GM23338 (cell line): ENCODE results near the gene OR2F1. TPM values are rescaled to one million over a fixed set of nuclear protein-coding genes. Genes with fewer than 3 reads are reported as not detected.

Experiments used
- ATAC-seq: fragments of 200-7000 bp; cut with Tn5 transposase; 3 replicates; pipeline ENCODE4 v1.9.1; 2020
- DNase-seq: peaks from one replicate; pipeline ENCODE4 v3.0.0-alpha.2; 2015; ENCODE audit warnings: low spot score
- H2AFZ ChIP-seq: fragments of 200-600 bp; sonication (generic); 2 replicates; pipeline ENCODE4 v1.8.0; 2016; ENCODE audit warnings: antibody characterized with exemption, mild to moderate bottlenecking, moderate library complexity
- H3F3A ChIP-seq: fragments of 200-600 bp; sonication (generic); replicated peaks from 2 replicates; pipeline ENCODE4 v1.8.0; 2017; ENCODE audit warnings: antibody characterized with exemption, mixed run types, low read depth
- H3K27ac ChIP-seq: fragments of 200-600 bp; sonication (generic); 2 replicates; pipeline ENCODE4 v1.6.1; 2016; ENCODE audit warnings: low read depth
- H3K27me3 ChIP-seq: fragments of 200-600 bp; sonication (generic); 2 replicates; pipeline ENCODE4 v1.8.0; 2016; ENCODE audit warnings: mild to moderate bottlenecking, mixed run types, moderate library complexity; ENCODE audit not compliant: insufficient read depth
- H3K36me3 ChIP-seq: fragments of 200-600 bp; sonication (generic); 2 replicates; pipeline ENCODE4 v1.8.0; 2016; ENCODE audit warnings: mild to moderate bottlenecking; ENCODE audit not compliant: insufficient read depth
- H3K4me1 ChIP-seq: fragments of 200-600 bp; sonication (generic); 2 replicates; pipeline ENCODE4 v1.8.0; 2016; ENCODE audit warnings: mild to moderate bottlenecking, moderate library complexity; ENCODE audit not compliant: insufficient read depth
- H3K4me2 ChIP-seq: fragments of 200-600 bp; sonication (generic); 2 replicates; pipeline ENCODE4 v1.7.1; 2017; ENCODE audit warnings: mixed run types
- H3K4me3 ChIP-seq: fragments of 200-600 bp; sonication (generic); 2 replicates; pipeline ENCODE4 v1.6.1; 2016; ENCODE audit warnings: mixed run types
- H3K79me2 ChIP-seq: fragments of 200-600 bp; sonication (generic); replicated peaks from 2 replicates; pipeline ENCODE4 v1.8.0; 2017; ENCODE audit warnings: mild to moderate bottlenecking; ENCODE audit not compliant: insufficient read depth
- H3K9me2 ChIP-seq: fragments of 200-600 bp; sonication (generic); 2 replicates; pipeline ENCODE4 v1.8.0; 2017; ENCODE audit not compliant: insufficient read depth
- H4K20me1 ChIP-seq: fragments of 200-600 bp; sonication (generic); replicated peaks from 2 replicates; pipeline ENCODE4 v1.8.0; 2017; ENCODE audit warnings: mild to moderate bottlenecking; ENCODE audit not compliant: insufficient read depth
- H3K27ac Mint-ChIP-seq: 2 replicates; pipeline ENCODE4 v1.8.0; 2020; ENCODE audit warnings: inconsistent platforms, mild to moderate bottlenecking, moderate library complexity, mixed read lengths
- H3K27me3 Mint-ChIP-seq: 3 replicates; pipeline ENCODE4 v1.8.0; 2022; ENCODE audit warnings: low read depth, mild to moderate bottlenecking, moderate library complexity, mixed read lengths, inconsistent platforms; ENCODE audit not compliant: insufficient read depth, poor library complexity
- H3K36me3 Mint-ChIP-seq: 3 replicates; pipeline ENCODE4 v1.8.0; 2021; ENCODE audit warnings: low read depth, mild to moderate bottlenecking, inconsistent platforms, moderate library complexity, mixed read lengths
- H3K4me1 Mint-ChIP-seq: 3 replicates; pipeline ENCODE4 v1.8.0; 2020; ENCODE audit warnings: mild to moderate bottlenecking, inconsistent platforms, mixed read lengths
- H3K4me3 Mint-ChIP-seq: 3 replicates; pipeline ENCODE4 v1.8.0; 2021; ENCODE audit warnings: moderate library complexity, mild to moderate bottlenecking, inconsistent platforms, mixed read lengths
- H3K9me3 Mint-ChIP-seq: 3 replicates; pipeline ENCODE4 v1.8.0; 2020; ENCODE audit warnings: moderate library complexity, mild to moderate bottlenecking, inconsistent platforms, mixed read lengths
- CTCF ChIP-seq, 2 experiments: fragments of 200-600 bp in 1 of 2; sonication (generic) in 1 of 2; conservative IDR thresholded peaks; 2 replicates each; pipeline versions ENCODE4 v1.5.1 to v1.6.1; 2016 to 2017; ENCODE audit warnings: antibody characterized with exemption in 2 of 2, low read depth in 2 of 2, mild to moderate bottlenecking in 2 of 2, moderate library complexity in 1 of 2
- EZH2 ChIP-seq: fragments of 200-600 bp; sonication (generic); IDR thresholded peaks from one replicate; pipeline ENCODE4 v1.8.0; 2017; ENCODE audit warnings: antibody characterized with exemption, mild to moderate bottlenecking, low read depth; ENCODE audit not compliant: unreplicated experiment
- JUNB ChIP-seq: IDR thresholded peaks from one replicate; pipeline ENCODE4 v1.6.1; 2016; ENCODE audit warnings: antibody characterized with exemption; ENCODE audit not compliant: unreplicated experiment
- NANOG ChIP-seq: IDR thresholded peaks from 2 replicates; pipeline ENCODE4 v1.6.1; 2016; ENCODE audit warnings: antibody characterized with exemption, borderline replicate concordance
- STAT1 ChIP-seq: IDR thresholded peaks from one replicate; pipeline ENCODE4 v1.6.1; 2016; ENCODE audit warnings: antibody characterized with exemption; ENCODE audit not compliant: unreplicated experiment
- ZNF114 ChIP-seq: fragments of 250-450 bp; sonication (Bioruptor Pico); IDR thresholded peaks from 2 replicates; pipeline ENCODE4 v1.5.0; 2020; ENCODE audit warnings: mild to moderate bottlenecking, moderate library complexity
- polyA plus RNA-seq: library from polyadenylated mRNA; unstranded; fragments of >200 nt; fragmentation: Nextera tagmentation; extraction: Ambion mirVana; gene quantifications from 2 replicates; pipeline ENCODE4 v1.2.1, GENCODE V29; 2016
- total RNA-seq: library from RNA; depleted of rRNA; stranded (reverse); fragments of >200 nt; shearing (Covaris generic); gene quantifications from 2 replicates; pipeline ENCODE4 v1.2.3, GENCODE V29; 2014
- TF ChIP-seq, protein P1 (sequence below): IDR thresholded peaks from 2 replicates; pipeline ENCODE4 v1.6.1; 2016; ENCODE audit warnings: antibody characterized with exemption
- TF ChIP-seq, protein P2 (sequence below): fragments of 250-450 bp; sonication (Bioruptor Pico); IDR thresholded peaks from 2 replicates; pipeline ENCODE4 v1.5.0; 2020; ENCODE audit warnings: mild to moderate bottlenecking, moderate library complexity

The OR2F1 gene
- total and polyA plus RNA-seq, 2 experiments from 2014 or later, result not detected

DNA sequence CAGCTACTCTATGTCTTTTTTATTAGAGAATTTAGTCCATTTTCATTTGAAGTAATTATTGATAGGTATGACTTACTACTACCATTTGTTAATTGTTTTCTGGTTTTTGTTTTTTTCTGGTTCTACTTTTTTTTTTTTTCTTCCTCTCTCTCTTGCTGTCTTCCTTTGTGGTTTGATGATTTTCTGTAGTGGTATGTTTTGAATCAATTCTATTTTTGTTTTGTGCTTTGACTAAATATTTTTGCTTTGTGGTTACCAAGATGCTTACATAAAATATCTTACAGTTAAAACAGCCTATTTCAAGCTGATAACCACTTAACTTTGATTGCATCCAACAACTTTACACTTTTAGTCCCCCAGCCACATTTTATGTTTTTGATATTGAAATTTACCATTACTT is 22.9 kb upstream of the OR2F1 start:
- no peak for TF ChIP-seq NANOG
- TF ChIP-seq STAT1, result no peak
- TF ChIP-seq ZNF114 (CRISPR knock-in tag), result no peak
- TF ChIP-seq, protein P1, sequence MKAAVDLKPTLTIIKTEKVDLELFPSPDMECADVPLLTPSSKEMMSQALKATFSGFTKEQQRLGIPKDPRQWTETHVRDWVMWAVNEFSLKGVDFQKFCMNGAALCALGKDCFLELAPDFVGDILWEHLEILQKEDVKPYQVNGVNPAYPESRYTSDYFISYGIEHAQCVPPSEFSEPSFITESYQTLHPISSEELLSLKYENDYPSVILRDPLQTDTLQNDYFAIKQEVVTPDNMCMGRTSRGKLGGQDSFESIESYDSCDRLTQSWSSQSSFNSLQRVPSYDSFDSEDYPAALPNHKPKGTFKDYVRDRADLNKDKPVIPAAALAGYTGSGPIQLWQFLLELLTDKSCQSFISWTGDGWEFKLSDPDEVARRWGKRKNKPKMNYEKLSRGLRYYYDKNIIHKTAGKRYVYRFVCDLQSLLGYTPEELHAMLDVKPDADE, result no peak
- TF ChIP-seq CTCF (conservative IDR thresholded peaks at IDR 0.05; ENCODE audit: low read depth in 2 of 2), result no peak
- TF ChIP-seq JUNB, result no peak
- no peak for TF ChIP-seq EZH2
- TF ChIP-seq, protein P2, sequence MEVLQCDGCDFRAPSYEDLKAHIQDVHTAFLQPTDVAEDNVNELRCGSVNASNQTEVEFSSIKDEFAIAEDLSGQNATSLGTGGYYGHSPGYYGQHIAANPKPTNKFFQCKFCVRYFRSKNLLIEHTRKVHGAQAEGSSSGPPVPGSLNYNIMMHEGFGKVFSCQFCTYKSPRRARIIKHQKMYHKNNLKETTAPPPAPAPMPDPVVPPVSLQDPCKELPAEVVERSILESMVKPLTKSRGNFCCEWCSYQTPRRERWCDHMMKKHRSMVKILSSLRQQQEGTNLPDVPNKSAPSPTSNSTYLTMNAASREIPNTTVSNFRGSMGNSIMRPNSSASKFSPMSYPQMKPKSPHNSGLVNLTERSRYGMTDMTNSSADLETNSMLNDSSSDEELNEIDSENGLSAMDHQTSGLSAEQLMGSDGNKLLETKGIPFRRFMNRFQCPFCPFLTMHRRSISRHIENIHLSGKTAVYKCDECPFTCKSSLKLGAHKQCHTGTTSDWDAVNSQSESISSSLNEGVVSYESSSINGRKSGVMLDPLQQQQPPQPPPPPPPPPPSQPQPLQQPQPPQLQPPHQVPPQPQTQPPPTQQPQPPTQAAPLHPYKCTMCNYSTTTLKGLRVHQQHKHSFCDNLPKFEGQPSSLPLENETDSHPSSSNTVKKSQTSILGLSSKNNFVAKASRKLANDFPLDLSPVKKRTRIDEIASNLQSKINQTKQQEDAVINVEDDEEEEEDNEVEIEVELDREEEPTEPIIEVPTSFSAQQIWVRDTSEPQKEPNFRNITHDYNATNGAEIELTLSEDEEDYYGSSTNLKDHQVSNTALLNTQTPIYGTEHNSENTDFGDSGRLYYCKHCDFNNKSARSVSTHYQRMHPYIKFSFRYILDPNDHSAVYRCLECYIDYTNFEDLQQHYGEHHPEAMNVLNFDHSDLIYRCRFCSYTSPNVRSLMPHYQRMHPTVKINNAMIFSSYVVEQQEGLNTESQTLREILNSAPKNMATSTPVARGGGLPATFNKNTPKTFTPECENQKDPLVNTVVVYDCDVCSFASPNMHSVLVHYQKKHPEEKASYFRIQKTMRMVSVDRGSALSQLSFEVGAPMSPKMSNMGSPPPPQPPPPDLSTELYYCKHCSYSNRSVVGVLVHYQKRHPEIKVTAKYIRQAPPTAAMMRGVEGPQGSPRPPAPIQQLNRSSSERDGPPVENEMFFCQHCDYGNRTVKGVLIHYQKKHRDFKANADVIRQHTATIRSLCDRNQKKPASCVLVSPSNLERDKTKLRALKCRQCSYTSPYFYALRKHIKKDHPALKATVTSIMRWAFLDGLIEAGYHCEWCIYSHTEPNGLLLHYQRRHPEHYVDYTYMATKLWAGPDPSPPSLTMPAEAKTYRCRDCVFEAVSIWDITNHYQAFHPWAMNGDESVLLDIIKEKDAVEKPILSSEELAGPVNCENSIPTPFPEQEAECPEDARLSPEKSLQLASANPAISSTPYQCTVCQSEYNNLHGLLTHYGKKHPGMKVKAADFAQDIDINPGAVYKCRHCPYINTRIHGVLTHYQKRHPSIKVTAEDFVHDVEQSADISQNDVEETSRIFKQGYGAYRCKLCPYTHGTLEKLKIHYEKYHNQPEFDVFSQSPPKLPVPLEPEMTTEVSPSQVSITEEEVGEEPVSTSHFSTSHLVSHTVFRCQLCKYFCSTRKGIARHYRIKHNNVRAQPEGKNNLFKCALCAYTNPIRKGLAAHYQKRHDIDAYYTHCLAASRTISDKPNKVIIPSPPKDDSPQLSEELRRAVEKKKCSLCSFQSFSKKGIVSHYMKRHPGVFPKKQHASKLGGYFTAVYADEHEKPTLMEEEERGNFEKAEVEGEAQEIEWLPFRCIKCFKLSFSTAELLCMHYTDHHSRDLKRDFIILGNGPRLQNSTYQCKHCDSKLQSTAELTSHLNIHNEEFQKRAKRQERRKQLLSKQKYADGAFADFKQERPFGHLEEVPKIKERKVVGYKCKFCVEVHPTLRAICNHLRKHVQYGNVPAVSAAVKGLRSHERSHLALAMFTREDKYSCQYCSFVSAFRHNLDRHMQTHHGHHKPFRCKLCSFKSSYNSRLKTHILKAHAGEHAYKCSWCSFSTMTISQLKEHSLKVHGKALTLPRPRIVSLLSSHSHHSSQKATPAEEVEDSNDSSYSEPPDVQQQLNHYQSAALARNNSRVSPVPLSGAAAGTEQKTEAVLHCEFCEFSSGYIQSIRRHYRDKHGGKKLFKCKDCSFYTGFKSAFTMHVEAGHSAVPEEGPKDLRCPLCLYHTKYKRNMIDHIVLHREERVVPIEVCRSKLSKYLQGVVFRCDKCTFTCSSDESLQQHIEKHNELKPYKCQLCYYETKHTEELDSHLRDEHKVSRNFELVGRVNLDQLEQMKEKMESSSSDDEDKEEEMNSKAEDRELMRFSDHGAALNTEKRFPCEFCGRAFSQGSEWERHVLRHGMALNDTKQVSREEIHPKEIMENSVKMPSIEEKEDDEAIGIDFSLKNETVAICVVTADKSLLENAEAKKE (CRISPR knock-in tag), result no peak
- H3K4me2 ChIP-seq, result no peak overlapping the region
- H3K4me3 Mint-ChIP-seq, result no peak overlapping the region
- ATAC-seq (no peak), DNase-seq (no peak)
- no peaks in the 10 kb centered on the region for H3K36me3 ChIP-seq
- H3K9me3 Mint-ChIP-seq, result no peaks in the 10 kb centered on the region
- H3K27me3 Mint-ChIP-seq, result no peaks in the 10 kb centered on the region
- no peaks in the 10 kb centered on the region for H3K4me1 Mint-ChIP-seq
- no peaks in the 10 kb centered on the region for H3K36me3 Mint-ChIP-seq
- H2AFZ ChIP-seq, result no peak overlapping the region
- no peaks in the 10 kb centered on the region for H4K20me1 ChIP-seq
- H3F3A ChIP-seq, result no peaks in the 10 kb centered on the region
- no peak overlapping the region for H3K4me3 ChIP-seq
- H3K27ac Mint-ChIP-seq, result no peak overlapping the region
- H3K9me2 ChIP-seq, result no peaks in the 10 kb centered on the region
- no peak overlapping the region for H3K27ac ChIP-seq
- no peaks in the 10 kb centered on the region for H3K79me2 ChIP-seq
- H3K27me3 ChIP-seq, result no peaks in the 10 kb centered on the region
- H3K4me1 ChIP-seq, result no peaks in the 10 kb centered on the region
